Right lobe of liver (tissue), 4 donors: ENCODE results near the gene CYP39A1.

ENCODE experiments used
- POLR2A ChIP-seq: fragments of 450-650 bp; IDR thresholded peaks from one replicate; pipeline ENCODE4 v1.6.1; 2017; ENCODE audit warnings: antibody characterized with exemption, mild to moderate bottlenecking
- TF ChIP-seq, protein P1 (sequence below), 4 donors: fragments of 200-600 bp in 3 of 4; fragments of 450-650 bp in 1 of 4; IDR thresholded peaks; one replicate each; pipeline versions ENCODE4 v1.5.1 to v1.8.0; 2016 to 2022; ENCODE audit warnings: antibody characterized with exemption in 4 of 4, mild to moderate bottlenecking in 2 of 4
- donor health status: DM: no; HTN: no; CAD: no.
- donor health status: DM: no; HTN: no; CAD: no.
- donor health status: DM: no; HTN: yes; CAD: no.

DNA sequence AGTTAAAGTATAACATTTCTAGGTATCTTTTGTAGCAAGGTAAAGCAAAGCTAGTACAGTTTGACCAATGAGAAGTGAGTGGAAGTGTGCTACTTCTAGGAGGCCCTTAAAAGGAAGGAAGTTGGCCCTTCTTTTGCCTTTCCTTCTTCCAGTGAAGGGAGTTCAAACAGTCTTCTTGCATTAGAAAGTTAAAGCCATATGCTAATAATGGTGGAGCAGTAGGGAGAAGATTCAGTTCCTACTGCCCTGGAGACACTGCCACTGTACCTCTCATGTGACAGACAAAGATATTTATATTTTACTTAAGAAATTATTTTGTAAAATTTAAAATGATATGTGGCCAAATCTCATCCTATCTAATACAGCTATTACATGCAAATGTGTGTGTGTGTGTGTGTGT lies 135.4 kb downstream of the CYP39A1 start:
- TF ChIP-seq, protein P1, sequence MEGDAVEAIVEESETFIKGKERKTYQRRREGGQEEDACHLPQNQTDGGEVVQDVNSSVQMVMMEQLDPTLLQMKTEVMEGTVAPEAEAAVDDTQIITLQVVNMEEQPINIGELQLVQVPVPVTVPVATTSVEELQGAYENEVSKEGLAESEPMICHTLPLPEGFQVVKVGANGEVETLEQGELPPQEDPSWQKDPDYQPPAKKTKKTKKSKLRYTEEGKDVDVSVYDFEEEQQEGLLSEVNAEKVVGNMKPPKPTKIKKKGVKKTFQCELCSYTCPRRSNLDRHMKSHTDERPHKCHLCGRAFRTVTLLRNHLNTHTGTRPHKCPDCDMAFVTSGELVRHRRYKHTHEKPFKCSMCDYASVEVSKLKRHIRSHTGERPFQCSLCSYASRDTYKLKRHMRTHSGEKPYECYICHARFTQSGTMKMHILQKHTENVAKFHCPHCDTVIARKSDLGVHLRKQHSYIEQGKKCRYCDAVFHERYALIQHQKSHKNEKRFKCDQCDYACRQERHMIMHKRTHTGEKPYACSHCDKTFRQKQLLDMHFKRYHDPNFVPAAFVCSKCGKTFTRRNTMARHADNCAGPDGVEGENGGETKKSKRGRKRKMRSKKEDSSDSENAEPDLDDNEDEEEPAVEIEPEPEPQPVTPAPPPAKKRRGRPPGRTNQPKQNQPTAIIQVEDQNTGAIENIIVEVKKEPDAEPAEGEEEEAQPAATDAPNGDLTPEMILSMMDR (IDR thresholded peaks at IDR 0.05) = no peak
- TF ChIP-seq POLR2A = no peak
